Astrocyte of the spinal cord (primary cell): ENCODE results near the gene PLEKHG4B.

ENCODE experiments used
- DNase-seq: peaks from one replicate; pipeline ENCODE4 v3.0.0; 2011; ENCODE audit warnings: low read depth, low spot score
- H3K4me3 ChIP-seq: 2 replicates; pipeline ENCODE4 v1.5.1; 2011; ENCODE audit warnings: low read depth, mild to moderate bottlenecking, low read length, moderate library complexity
- CTCF ChIP-seq: IDR thresholded peaks from 2 replicates; pipeline ENCODE4 v1.5.1; 2012; ENCODE audit warnings: low read depth, mild to moderate bottlenecking, low read length, inconsistent platforms
- in situ Hi-C: cut with HindIII; loops from 2 replicates; pipeline ENCODE4 v1.10.0; 2017; ENCODE audit warnings: low sequenced_read_pairs

The PLEKHG4B gene

GRCh38 chr5:160921-161802, 69.2 kb downstream of the PLEKHG4B start:
- H3K4me3 ChIP-seq: no peak overlapping the region
- DNase-seq: no peak
- TF ChIP-seq CTCF: no peak
- in situ Hi-C loops: no loop called here

- in situ Hi-C loops: no loop called here
- H3K4me3 ChIP-seq: no peak overlapping the region
- DNase-seq: no peak
- TF ChIP-seq CTCF: no peak
Observed at GRCh38 chr5:161803-162110, 69.8 kb downstream of the PLEKHG4B start.

DNA sequence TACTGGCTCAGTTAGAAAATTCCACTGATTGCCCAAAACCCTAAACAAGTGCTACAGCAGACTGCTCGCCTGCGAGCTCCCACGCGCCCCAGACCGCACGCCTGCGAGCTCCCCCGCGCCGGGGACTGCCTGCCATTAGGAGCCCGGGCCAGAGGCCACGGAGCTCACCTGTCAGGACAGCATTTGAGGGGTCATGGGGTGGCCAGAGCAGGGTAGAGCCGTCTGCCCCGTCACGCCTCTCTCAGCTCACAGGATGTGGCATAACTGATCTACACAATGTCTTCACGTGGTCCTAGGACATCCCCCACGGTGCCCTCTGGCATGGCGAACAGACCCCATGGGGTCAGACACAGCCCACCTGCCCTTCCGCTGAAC, 70.2 kb downstream of the PLEKHG4B start:
- TF ChIP-seq CTCF: no peak
- DNase-seq: no peak
- in situ Hi-C loops: no loop called here
- H3K4me3 ChIP-seq: no peak overlapping the region

DNA sequence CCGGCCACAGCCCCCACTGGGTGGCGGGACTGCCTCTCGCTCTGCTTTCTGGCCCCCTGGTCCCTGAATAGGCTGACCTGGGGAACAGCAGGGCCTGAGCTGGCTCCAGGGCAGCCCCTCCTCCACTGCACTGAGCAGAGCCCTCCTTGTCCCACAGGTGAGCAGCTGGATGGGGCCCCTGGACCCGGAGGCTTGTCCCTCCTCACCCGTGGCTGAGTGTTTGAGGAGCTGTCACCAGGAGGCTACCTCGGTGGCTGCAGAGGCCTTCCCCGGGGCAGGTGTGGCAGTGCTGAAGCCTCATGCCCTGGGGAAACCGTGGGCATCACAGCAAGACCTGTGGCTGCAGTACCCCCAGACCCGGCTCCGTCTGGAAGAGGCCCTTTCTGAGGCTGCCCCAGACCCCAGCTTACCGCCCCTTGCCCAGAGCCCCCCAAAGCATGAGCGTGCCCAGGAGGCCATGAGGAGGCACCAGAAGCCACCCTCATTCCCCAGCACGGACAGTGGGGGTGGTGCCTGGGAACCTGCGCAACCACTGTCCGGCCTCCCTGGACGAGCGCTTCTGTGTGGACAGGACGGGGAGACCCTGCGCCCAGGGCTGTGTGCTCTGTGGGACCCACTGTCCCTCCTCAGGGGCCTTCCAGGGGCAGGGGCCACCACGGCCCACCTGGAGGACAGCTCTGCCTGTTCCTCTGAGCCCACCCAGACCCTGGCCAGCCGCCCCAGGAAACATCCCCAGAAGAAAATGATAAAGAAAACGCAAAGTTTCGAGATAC, 70.8 kb downstream of the PLEKHG4B start:
- no peak for TF ChIP-seq CTCF
- H3K4me3 ChIP-seq: no peak overlapping the region
- no peak for DNase-seq
- in situ Hi-C loops: no loop called here

DNA sequence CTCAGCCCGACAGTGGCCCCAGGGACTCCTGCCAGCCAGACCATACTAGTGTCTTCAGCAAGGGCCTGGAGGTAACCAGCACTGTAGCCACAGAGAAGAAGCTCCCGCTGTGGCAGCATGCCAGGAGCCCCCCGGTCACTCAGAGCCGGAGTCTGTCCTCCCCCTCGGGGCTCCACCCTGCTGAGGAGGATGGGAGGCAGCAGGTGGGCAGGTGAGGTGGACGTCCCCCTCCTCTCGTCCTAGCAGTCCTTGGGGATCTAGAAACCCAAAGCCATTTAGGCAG, 71.3 kb downstream of the PLEKHG4B start:
- no peak for TF ChIP-seq CTCF
- in situ Hi-C loops: no loop called here
- DNase-seq: no peak
- no peak overlapping the region for H3K4me3 ChIP-seq

DNA sequence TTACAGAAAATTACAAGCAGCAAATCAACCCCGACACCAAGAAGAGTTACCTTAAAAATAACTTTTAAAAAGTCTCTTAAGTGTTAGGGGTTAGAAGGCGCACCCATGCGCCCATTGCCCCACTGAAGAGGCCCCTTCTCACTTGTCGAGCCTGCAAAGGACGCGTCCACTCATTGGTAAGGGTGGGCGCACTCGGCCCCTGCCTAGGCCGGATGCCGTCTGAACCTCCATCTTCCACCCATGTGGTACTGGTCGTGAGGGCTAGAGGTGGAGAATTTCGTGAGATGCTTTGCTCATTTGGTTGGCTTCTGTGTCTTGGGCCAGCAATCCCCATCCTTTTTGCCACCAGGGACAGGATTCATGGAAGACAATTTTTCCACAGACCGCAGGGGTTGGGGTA, 71.9 kb downstream of the PLEKHG4B start:
- TF ChIP-seq CTCF: no peak
- DNase-seq: no peak
- in situ Hi-C loops: no loop called here
- H3K4me3 ChIP-seq: no peak overlapping the region
